Ishikawa (cell line): ENCODE data around the gene ALDH6A1.

ENCODE experiments used
- EGR1 ChIP-seq: IDR thresholded peaks from 2 replicates; pipeline ENCODE4 v1.6.1; 2012
- EP300 ChIP-seq: IDR thresholded peaks from 2 replicates; pipeline ENCODE4 v1.6.1; 2012; ENCODE audit warnings: borderline replicate concordance
- RAD21 ChIP-seq: IDR thresholded peaks from 2 replicates; pipeline ENCODE4 v1.6.1; 2012; ENCODE audit warnings: low read depth
- YY1 ChIP-seq: IDR thresholded peaks from 2 replicates; pipeline ENCODE4 v1.6.1; 2012; ENCODE audit warnings: low read depth

DNA sequence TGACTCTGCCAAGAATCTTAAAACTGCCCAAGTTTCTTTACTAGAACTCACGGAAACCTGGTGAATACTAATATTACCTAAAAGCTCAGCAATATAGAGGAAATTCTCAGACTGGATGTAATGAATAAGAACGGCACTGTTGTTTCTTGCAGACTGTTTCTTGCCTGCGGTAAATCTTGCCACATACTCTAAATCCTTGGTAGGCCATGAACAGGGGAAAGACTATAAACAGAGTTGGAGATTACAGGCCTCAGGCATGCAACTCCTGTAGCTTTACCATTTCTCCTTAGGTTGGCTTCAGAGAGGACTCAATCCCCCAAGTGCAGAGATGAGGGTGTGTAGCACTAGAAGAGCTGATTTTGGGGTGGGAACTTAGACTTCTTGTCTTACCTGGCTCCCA lies 1.1 kb downstream of the ALDH6A1 start:
- no peak for TF ChIP-seq EP300
- TF ChIP-seq RAD21, result no peak
- TF ChIP-seq EGR1, result no peak
- no peak for TF ChIP-seq YY1
